Hippocampal formation (tissue), 2 donors: ENCODE data around the gene RANGRF.

Experiments
- DNase-seq, 2 donors: peaks; one replicate each; lab custom pipeline; 2025; lab: John Stamatoyannopoulos, UW

The RANGRF gene

DNA sequence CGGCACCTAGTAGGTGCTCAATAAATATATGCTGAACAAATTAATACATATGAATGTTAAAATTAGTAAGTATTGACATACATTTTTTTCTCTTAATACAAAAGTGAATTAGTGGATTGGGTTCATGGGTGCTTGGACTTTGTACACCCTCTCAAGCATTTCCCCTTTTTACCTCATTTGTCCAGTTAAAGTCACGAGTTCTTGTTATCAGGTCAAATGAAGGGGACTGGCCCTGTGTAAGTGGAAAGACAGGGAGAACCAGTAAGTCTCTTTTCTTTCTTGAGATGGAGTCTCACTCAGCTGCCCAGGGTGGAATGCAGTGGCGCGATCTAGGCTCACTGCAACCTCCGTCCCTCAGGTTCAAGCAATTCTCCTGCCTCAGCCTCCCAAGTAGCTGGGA is 13.7 kb upstream of the RANGRF start:
- DNase-seq, result no peak

DNA sequence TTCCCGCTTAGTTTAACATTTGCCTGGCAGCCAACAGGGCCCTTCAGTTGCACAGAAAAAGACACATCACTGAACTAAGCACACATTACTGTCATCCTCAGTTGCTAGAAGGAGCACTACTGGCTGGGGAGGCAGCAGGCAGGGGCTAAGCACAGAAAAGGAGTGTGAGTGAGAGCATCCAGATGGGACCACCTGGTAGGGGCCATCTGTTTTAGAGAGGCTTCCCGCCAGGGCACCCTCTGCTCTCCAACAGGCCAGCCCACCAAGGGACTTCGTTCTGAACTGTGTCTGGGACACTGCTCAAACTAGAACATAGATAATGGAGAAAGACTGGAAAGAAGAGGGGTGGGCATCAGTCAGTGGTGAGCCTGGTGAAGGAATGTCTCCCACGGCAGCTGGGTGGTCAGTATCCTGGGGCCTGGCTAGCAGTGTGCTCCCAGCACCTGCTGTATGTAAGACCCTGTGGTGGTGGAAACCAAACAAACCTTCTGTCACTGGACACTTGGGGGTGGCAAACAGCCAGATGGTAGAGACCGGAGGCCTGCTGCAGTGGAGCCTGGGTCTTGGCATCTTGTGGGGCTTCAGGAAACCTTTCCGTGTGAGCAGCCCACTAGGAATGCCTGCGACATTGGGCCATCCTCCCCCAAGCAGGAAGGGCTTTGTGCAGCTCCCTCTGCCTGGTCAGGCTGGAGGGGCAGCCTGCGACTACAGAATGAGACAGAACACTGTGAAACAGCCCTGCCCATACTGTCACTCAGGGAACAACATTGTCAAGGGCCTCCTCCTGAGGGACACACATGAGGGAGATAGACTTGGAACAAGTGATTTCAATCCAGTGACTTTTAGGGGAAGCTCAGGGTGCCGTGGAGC is 12.8 kb upstream of the RANGRF start:
- no peak for DNase-seq

DNA sequence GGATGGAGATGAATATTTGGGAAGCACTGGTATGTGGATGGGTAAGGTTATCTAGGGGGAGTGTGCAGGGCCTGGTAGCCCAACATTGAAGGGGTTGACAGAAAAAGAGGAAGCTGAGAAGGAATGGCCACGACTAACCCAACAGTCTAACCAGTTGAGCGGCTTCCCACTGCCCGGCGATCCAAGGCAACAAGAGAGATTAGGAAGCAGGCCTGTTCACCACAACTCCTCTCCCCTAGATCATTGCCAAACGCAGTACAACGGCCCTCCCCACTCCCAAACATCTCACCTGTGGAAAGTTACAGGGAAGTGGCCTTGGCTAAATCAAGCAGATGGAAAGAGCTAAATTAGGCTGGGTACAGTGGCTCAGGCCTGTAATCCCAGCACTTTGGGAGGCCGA is 11.2 kb upstream of the RANGRF start:
- no peak for DNase-seq

DNA sequence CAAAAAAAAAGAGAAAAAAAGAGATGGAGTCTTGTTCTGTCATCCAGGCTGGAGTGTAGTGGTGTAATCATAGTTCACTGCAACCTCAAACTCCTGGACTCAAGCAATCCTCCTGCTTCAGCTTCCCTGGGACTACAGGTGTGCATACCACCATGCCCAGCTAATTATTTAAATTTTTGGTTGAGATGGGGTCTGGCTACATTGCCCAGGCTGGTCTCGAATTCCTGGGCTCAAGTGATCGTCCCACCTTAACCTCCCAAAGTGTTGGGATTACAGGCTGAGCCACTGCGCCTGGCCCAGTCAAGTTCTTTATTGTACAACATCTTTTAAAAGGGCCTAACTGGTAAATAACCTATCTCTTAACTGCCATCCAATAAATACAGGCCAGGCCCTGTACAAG is 6.1 kb upstream of the RANGRF start:
- no peak for DNase-seq

DNA sequence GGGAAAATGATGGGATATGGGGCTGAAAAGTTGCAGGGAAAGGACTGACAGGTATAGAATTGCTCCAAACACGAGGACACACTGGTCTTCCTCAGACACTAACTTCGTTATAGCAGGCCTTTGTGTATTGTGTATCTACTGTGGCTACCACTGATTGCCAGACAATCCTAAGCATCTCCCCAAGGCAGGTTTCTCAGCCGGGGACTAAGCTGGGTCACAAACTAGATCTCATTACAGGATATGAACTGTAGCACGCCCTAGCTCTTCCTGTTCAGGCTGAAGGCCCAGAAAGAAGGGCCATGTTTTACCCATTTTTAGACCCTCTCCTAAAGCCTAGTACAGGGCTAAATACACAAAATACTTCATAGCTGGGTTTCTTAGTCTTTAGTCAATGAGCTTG is 5.1 kb upstream of the RANGRF start:
- DNase-seq, result no peak

DNA sequence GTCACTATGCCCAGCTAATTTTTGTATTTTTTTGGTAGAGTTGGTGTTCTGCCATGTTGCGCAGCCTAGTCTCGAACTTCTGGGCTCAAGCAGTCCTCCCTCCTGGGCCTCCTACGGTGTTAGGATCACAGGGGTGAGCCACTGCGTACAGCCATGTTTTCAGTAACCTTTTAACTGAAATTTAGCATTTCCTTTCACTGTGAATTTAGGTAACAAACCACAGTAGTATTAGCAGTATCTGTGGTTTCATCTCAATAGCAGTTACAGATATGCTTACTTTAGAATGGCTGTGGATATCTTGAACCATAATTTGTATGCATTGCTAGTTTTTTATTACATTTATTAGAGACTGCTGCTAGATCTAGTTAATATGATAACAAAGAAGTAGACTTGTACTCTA is 4.3 kb upstream of the RANGRF start:
- DNase-seq, result no peak

DNA sequence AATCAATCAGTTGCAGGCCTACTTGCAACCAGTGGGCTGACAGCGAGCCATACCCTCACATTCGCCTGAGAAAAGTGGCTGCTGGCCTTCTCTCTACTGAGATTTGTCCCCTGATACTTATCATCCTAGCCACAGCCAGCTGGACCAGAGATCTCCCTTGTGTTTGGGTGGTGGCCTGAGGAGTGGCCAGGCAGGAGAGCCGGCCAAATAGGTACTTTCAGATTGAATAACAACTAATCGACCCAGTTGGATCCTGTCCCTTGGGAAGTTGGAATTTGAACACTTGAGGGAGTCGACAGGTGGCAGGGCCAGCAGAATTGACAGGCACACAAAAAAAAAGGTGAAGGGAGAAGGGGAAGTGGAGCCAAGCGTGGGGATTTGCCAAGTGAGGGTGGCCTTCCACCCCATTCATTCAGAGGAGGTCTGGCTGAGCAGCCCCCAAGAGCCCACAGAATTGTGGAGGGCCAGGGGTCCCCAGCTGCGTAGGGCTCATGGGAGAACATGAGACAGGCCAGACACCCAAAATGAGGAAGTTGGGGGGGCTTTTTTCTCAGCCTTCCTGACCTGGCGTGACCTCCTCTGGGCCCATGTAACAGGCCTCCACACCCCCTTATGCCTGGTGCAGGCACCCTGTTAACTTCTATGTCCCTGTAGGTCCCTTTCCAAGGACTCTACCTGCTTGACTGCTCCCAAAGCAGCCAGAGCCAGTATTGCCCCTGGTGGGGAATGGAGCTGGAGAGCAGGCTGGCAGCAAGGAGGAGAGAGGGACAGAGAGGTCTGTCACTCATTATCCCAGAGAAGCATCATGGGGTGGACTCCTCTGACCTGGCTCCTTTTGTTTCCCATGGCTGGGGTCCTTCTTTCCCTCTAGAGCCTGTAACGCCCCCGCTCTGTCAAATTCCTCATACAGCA is 2.9 kb upstream of the RANGRF start:
- DNase-seq, result no peak

DNA sequence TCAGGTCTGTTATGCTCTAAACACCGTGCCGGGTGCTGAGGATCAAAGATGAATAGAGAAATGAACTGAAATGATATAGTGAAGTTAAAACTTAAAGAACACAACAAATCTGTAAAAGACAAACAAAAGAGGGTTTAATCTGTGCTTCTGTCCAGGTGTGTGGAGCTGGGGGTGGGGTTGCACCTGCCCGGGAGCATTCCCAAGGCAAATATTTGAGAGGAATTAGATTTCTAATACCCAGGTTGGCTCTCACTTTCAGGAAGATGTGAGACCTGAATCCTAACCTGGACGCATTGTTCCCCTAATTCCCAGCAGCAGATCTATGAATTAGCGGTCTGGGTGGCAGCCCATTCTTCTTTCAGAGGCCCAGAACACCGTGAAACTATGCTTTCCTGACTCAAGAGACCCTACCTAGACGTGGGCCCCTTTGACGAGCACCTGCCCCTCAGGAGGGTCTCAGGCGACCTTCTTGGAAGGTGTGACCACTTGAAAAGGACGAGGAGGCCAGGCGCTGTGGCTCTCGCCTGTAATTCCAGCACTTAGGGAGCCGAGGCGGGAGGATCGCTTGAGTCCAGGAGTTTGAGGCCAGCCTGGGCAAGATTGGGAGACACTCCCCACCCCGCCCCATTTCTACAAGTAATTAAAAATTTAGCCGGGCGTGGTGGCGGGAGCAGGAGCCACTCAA is 677 bp upstream of the RANGRF start:
- DNase-seq, result no peak

DNA sequence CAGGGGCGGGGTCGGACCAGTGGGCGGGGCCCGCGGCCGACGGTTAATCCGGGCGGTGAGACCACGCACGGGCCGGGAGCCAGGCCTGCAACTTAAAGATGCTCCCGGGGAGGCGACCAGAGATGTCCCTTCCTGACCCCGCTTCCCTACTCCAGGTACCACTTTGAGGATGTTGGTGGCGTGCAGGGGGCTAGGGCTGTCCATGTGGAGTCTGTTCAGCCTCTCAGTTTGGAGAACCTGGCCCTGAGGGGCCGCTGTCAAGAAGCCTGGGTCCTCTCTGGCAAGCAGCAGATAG is 580 bp downstream of the RANGRF start:
- no peak for DNase-seq

DNA sequence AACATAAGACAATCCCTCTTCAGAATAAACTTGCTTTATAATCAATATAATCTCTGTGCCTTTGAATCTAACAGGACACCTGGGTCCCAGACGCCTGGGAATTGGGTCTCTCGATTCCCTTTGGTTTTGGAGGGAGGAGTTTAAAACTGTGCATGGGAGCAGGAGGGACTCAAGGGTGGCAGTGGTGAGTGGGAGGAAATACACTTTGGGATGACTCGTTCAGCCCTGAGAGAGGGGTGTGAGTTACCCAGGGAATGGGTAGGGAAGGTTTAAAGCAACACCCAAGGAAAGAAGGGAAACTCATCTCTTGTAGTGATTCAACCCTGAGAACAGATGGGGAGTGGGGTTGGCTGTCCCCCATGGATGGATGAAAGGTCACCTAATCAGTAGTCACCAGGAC is 1.6 kb downstream of the RANGRF start:
- DNase-seq, result no peak

DNA sequence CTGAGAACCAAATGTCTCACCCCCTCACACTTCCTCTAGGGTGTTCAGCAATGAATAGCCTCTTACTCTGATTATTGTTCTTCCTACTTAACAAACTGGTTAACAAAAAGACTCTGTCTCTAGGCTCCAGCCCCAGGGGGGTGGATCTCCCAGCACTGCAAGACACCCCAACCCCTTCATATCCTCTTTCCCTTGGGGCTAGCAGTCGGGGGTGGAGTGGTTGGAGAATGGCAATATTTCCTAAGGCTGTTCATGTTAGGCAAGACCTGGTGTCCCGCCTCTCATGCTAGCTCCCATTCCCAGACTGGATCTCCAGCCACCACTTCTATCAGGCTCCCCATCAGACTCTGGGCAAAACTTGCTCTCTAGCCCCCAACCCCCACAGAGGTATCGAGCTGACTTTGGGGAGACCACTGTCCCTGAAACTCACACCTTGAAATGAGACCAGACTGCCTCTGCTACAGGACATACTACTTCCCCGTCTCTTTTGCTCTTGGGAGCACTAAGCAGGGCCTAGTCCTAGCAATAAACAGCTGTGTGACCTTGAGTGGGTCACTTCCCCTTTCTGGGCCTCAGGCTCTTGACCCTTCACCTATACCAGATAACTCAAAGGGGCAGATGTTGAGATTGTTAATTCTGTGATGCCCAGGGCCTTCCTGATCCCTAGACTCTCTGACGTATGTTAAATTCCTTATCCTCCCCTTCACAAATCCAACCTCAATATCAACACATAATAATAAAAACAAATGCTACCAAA is 4.3 kb downstream of the RANGRF start:
- DNase-seq, result no peak

DNA sequence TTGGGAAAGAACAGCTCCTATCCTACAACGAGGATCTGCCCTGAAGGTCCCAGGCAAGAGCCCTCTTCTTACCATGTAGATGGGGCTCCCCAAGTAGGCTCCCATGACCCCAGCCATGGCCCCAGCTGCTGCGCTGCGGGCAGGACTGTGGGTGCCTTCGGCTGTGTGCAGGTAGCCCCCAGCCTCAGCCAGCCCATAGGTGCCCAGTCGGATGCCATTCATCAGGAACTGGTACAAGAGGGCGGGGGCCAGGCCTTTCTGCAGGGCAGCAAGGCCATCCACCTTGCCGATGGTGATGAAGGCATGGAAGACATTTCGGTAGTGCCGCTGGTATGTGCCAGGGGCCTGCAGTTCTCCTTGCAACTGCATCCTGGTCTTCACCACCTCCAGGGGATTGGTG is 5.9 kb downstream of the RANGRF start:
- DNase-seq, result no peak

DNA sequence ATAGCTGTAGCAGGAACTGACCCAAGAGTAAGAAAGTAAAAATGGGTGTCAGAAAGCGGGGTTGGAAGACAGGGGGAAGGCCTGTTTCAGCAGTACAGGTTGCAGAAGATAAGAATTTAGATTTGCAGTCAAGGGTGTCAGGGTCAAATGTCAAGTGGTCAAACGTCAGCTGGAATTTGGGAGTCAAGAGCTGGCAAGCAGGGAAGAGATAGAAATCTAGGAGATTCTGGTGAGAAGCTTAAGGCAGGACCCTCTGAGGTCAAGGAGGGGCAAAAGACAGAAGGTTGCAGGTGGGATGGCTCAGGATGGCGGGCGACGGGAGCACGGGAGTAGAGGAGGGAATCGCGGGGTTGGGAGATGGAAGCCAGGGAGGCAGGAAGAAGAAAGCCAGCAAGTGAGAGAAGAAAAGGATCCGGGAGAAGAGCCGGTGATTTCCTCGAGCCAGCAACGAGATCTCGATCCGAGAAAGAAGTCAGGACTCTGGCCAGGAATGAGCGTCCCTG is 6.4 kb downstream of the RANGRF start:
- no peak for DNase-seq

DNA sequence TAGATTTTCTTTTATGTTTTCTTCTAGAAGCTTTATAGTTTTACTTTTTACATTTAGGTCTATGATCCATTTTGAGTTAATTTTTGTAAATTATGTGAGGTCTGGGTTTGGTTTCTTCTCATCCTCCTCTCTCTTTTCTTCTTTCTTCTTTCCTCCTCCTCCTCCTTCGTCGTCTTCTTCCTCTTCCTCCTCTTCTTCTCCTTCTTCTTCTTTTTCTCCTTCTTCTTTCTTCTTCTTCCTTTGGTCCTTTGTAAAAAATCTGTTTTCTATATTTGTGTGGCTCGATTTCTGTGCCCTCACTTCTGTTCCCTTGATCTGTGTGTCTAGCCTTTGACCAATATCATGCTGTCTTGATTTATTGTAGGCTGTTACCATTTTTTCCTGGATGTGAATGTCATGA is 11.8 kb downstream of the RANGRF start:
- no peak for DNase-seq

DNA sequence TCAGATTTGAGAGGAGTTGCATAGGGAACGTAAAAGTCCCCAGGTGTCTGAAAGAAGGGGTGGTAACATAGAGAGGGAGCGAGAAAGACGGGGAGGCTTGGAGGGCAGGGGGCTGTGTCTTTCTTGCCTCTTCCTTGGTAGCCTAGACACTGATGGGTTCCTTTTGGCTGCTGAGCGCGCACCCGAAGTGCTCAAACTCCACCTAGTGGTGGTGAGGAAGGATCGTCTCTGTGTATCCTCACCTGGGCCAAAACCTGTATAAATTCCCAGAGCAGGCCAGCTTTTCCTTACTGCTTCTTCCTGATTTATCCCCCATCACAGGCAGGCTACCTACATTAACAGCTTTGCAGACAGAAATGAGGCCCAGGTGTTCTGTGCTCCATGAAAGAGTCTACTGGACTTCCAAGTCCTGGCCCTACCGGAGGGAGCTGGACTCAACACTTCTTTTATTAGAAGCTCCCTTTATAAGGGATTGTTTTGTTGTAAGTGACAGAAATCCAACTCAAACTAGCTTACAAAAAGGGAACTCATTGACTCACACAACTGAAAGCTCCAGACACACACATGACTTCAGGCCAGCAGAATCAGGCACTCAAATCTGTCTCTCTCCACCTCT is 12.3 kb downstream of the RANGRF start:
- peak; percentile 28 to 80 for DNase-seq

DNA sequence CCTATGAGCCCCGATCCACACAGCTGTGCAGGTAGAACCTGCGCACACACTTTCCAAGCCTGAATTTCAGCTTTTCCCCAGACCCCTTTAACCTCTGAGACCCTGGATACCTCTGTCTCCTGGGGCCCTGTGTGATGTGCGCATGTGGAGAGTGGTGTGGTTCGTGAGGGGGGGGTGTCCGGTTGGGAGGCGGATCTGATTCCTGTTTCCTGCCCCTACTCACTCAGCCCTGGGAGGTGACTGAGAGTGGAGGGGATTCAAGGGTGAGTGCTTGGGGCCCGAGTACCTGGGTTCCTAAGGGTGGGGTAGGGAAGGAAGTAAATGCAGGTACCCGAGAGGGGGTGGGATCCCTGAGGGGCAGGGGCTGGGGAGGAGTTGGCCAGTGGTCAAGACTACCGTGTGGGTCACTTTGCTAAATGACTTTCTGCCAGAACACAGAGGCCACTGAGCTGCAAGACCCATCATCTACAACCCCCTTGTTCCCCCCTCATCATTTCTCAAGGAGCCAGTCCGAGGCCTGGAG is 22.2 kb downstream of the RANGRF start:
- DNase-seq, result no peak

DNA sequence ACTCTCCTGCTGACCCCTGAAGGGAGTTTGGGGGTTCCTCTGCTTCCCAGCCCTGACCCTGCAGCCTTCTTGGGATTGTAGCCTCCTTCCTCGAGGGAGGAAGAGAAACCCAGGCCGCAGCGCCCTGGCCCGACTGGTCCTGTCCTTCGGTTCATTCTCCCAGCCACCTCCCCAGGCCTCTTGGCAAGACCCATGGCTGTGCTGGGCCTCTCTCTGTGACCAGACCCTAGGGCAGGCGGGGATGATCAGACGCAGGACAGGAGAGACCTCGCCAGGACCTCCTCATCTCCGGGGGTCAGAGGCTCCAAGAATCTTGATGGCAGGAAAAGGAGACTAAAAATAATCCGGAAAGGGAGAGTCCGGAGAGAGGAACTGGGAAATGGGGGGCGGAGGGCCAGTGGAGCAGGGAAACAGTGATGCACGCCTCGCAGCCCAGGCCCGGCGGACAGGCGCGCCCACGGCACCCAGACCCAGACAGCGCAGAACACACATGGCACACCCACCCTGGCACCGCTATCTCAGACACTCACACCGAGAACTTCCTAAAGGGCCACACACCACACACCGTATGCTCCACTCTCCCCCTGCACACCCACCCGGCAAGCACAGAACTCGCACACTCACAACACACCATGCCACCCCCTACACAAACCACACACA is 22.8 kb downstream of the RANGRF start:
- DNase-seq, result no peak

DNA sequence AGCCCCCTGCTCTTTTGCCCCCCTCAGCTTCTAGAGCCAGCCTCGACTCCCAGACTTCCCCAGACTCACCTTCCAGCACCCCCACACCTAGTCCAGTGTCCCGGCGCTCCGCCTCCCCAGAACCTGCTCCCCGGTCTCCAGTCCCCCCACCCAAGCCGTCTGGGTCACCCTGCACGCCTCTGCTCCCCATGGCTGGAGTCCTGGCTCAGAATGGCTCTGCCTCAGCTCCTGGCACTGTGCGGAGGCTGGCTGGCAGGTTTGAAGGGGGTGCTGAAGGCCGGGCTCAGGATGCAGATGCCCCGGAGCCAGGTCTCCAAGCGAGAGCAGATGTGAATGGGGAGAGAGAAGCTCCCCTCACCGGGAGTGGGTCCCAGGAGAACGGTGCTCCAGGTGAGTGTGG is 23.8 kb downstream of the RANGRF start:
- no peak for DNase-seq

DNA sequence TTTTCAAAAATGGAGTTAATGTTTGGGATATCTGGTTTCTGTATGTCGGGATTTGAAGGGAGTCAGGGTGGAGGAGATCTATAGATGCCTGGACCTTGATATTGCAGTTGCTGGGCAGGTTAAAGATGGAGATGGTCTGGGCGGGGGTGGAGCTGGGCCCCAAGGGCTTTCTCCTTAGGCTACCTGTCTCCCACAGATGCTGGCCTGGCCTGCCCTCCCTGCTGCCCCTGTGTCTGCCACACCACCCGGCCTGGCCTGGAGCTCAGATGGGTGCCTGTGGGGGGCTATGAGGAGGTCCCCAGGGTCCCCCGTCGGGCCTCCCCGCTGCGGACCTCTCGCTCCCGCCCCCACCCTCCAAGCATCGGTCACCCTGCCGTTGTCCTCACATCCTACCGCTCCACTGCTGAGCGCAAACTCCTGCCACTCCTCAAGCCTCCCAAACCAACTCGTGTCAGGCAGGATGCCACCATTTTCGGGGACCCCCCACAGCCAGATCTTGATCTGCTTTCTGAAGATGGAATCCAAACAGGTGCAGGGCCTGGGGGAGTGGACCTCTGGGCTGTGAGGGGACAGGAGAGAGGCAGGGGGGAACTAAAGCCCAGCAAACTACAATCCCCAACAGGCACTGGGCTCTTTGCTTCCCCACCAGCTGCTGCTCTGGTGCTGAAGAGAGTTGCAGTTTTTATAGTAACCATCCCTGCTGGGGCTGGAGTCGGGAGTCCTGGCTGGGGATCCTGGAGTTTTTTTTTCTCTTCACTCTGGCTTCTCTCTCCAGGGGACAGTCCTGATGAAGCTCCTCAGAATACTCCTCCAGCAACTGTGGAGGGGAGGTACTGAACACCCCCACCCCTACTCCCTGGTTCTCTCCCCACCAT is 24.5 kb downstream of the RANGRF start:
- DNase-seq, result no peak
